PC-3 (cell line): Measurements from ENCODE around the gene LRP1B. TPM values are rescaled to one million over a fixed set of nuclear protein-coding genes. Genes with fewer than 3 reads are reported as not detected.

Experiments
- ATAC-seq: fragments of 200-7000 bp; cut with Tn5 transposase; 2 replicates; pipeline ENCODE4 v1.9.1; 2020; ENCODE audit warnings: mild to moderate bottlenecking, moderate library complexity
- BruUV-seq: library from RNA; stranded (reverse); fragments of 400-500 nt; replicated peaks from 2 replicates; lab custom pipeline; 2021; lab: Mats Ljungman, UMichigan
- CTCF ChIA-PET: fragments of 300-600 bp; sonication (Branson Sonifier 250); formaldehyde crosslinking; loops from one replicate; lab custom pipeline; 2022; ENCODE audit warnings: antibody characterized with exemption; lab: Charles Lee
- POLR2A ChIA-PET: fragments of 300-600 bp; sonication (Branson Sonifier 250); formaldehyde crosslinking; loops from one replicate; lab custom pipeline; 2022; ENCODE audit warnings: antibody characterized with exemption; ENCODE audit not compliant: unreplicated experiment; lab: Charles Lee
- DNase-seq: peaks from one replicate; pipeline ENCODE4 v3.0.0-alpha.2; 2015
- H2AFZ ChIP-seq: fragments of 300-600 bp; sonication (generic); 2 replicates; pipeline ENCODE4 v1.6.0; 2016; ENCODE audit warnings: antibody characterized with exemption, low read length
- H3F3A ChIP-seq: fragments of 300-600 bp; sonication (generic); one replicate; pipeline ENCODE4 v1.6.0; 2017; ENCODE audit warnings: antibody characterized with exemption, low read length, control low read depth, mild to moderate bottlenecking; ENCODE audit not compliant: unreplicated experiment
- H3K27ac ChIP-seq: fragments of 300-600 bp; sonication (generic); 2 replicates; pipeline ENCODE4 v1.5.1; 2016; ENCODE audit warnings: mild to moderate bottlenecking, low read length
- H3K27me3 ChIP-seq: fragments of 300-600 bp; sonication (generic); 2 replicates; pipeline ENCODE4 v1.6.1; 2016; ENCODE audit warnings: low read length, mixed read lengths
- H3K36me3 ChIP-seq: fragments of 300-600 bp; sonication (generic); 2 replicates; pipeline ENCODE4 v1.6.1; 2016; ENCODE audit warnings: low read depth, mixed run types, low read length, mixed read lengths
- H3K4me1 ChIP-seq: fragments of 300-600 bp; sonication (generic); 2 replicates; pipeline ENCODE4 v1.5.1; 2016; ENCODE audit warnings: low read length; ENCODE audit not compliant: insufficient read depth
- H3K4me2 ChIP-seq: fragments of 300-600 bp; sonication (generic); 2 replicates; pipeline ENCODE4 v1.6.0; 2016; ENCODE audit warnings: low read length
- H3K4me3 ChIP-seq: fragments of 300-600 bp; sonication (generic); 2 replicates; pipeline ENCODE4 v1.5.1; 2016; ENCODE audit warnings: mild to moderate bottlenecking, low read length, mixed read lengths
- H3K79me2 ChIP-seq: fragments of 300-600 bp; sonication (generic); 2 replicates; pipeline ENCODE4 v1.6.1; 2017; ENCODE audit warnings: low read length, mixed read lengths
- H3K9ac ChIP-seq: fragments of 300-600 bp; sonication (generic); 2 replicates; pipeline ENCODE4 v1.6.0; 2016; ENCODE audit warnings: mild to moderate bottlenecking, low read length
- H3K9me2 ChIP-seq: fragments of 300-600 bp; sonication (generic); replicated peaks from 2 replicates; pipeline ENCODE4 v1.6.1; 2016; ENCODE audit warnings: mixed run types, low read length, mixed read lengths
- H3K9me3 ChIP-seq: fragments of 300-600 bp; sonication (generic); 2 replicates; pipeline ENCODE4 v1.6.1; 2016; ENCODE audit warnings: low read length, mixed read lengths
- H4K20me1 ChIP-seq: fragments of 300-600 bp; sonication (generic); 2 replicates; pipeline ENCODE4 v1.6.1; 2016; ENCODE audit warnings: low read length, mixed read lengths
- CTCF ChIP-seq: fragments of 300-600 bp; sonication (generic); conservative IDR thresholded peaks from 2 replicates; pipeline ENCODE4 v1.5.1; 2017; ENCODE audit warnings: antibody characterized with exemption, low read depth, mild to moderate bottlenecking, low read length
- EZH2 ChIP-seq: fragments of 300-600 bp; sonication (generic); IDR thresholded peaks from one replicate; pipeline ENCODE4 v1.6.1; 2017; ENCODE audit warnings: antibody characterized with exemption, mild to moderate bottlenecking, low read length; ENCODE audit not compliant: unreplicated experiment
- EZH2phosphoT487 ChIP-seq: fragments of 300-600 bp; sonication (generic); IDR thresholded peaks from 2 replicates; pipeline ENCODE4 v1.6.1; 2018; ENCODE audit warnings: mild to moderate bottlenecking, antibody characterized with exemption, low read length, borderline replicate concordance
- intact Hi-C: fragments of 100-400 bp; cut with micrococcal nuclease; formaldehyde crosslinking; loops from 2 replicates; pipeline ENCODE4 v1.9.0; 2023
- total RNA-seq: library from RNA; depleted of rRNA; stranded (reverse); fragments of >200 nt; gene quantifications from 2 replicates; pipeline ENCODE4 v1.2.3, GENCODE V29; 2014

LRP1B gene
- total RNA-seq, 1 experiment from 2014 or later: 0.04 TPM

GRCh38 chr2:141195087-141195486 lies 935.7 kb downstream of the LRP1B start:
- H3K4me1 ChIP-seq: no peaks in the 10 kb centered on the region
- no peak for TF ChIP-seq EZH2
- no peak for TF ChIP-seq CTCF
- no peak for TF ChIP-seq EZH2phosphoT487
- no peaks in the 10 kb centered on the region for H3K9me2 ChIP-seq
- no peaks in the 10 kb centered on the region for H3K79me2 ChIP-seq
- no TSS peak for BruUV-seq
- H3K27me3 ChIP-seq: no peaks in the 10 kb centered on the region
- ATAC-seq (no peak), DNase-seq (no peak)
- no peaks in the 10 kb centered on the region for H3F3A ChIP-seq
- POLR2A ChIA-PET: no interaction called here
- CTCF ChIA-PET: no interaction called here
- no peaks in the 10 kb centered on the region for H3K9me3 ChIP-seq
- no peak overlapping the region for H2AFZ ChIP-seq
- no peak overlapping the region for H3K4me3 ChIP-seq
- no peaks in the 10 kb centered on the region for H4K20me1 ChIP-seq
- no peaks in the 10 kb centered on the region for H3K36me3 ChIP-seq
- no peak overlapping the region for H3K4me2 ChIP-seq
- H3K27ac ChIP-seq: no peak overlapping the region
- H3K9ac ChIP-seq: no peak overlapping the region
- intact Hi-C loops: no loop called here

GRCh38 chr2:141187075-141187439 lies 943.8 kb downstream of the LRP1B start:
- POLR2A ChIA-PET: no interaction called here
- Histone ChIP-seq H3K9me3 (no peaks in the 10 kb centered on the region), H3K4me1 (no peaks in the 10 kb centered on the region), H2AFZ (no peak overlapping the region), H3K4me3 (no peak overlapping the region), H3K27ac (no peak overlapping the region), H3F3A (no peaks in the 10 kb centered on the region), H4K20me1 (no peaks in the 10 kb centered on the region), H3K9me2 (no peaks in the 10 kb centered on the region), H3K36me3 (no peaks in the 10 kb centered on the region), H3K27me3 (no peaks in the 10 kb centered on the region), H3K4me2 (no peak overlapping the region), H3K9ac (no peak overlapping the region), H3K79me2 (no peaks in the 10 kb centered on the region)
- no TSS peak for BruUV-seq
- DNase-seq: no peak
- TF ChIP-seq CTCF: no peak
- TF ChIP-seq EZH2phosphoT487: no peak
- TF ChIP-seq EZH2: no peak
- intact Hi-C loops: no loop called here
- CTCF ChIA-PET: no interaction called here
- no peak for ATAC-seq

GRCh38 chr2:141186413-141187074 lies 944.3 kb downstream of the LRP1B start:
- H2AFZ ChIP-seq: no peak overlapping the region
- no peaks in the 10 kb centered on the region for H3F3A ChIP-seq
- no peak overlapping the region for H3K27ac ChIP-seq
- no peaks in the 10 kb centered on the region for H3K9me2 ChIP-seq
- H3K79me2 ChIP-seq: no peaks in the 10 kb centered on the region
- no peaks in the 10 kb centered on the region for H3K27me3 ChIP-seq
- no peaks in the 10 kb centered on the region for H3K9me3 ChIP-seq
- CTCF ChIA-PET: no interaction called here
- H3K4me2 ChIP-seq: no peak overlapping the region
- no peak overlapping the region for H3K9ac ChIP-seq
- DNase-seq (no peak), ATAC-seq (no peak)
- POLR2A ChIA-PET: no interaction called here
- no peak for TF ChIP-seq EZH2
- no peak for TF ChIP-seq EZH2phosphoT487
- TF ChIP-seq CTCF: no peak
- H4K20me1 ChIP-seq: no peaks in the 10 kb centered on the region
- BruUV-seq: no TSS peak
- no peak overlapping the region for H3K4me3 ChIP-seq
- H3K36me3 ChIP-seq: no peaks in the 10 kb centered on the region
- intact Hi-C loops: no loop called here
- no peaks in the 10 kb centered on the region for H3K4me1 ChIP-seq
